Ramos (cell line): ENCODE measurements around the gene RHCE.
"Not testable (repeated sequence)": the region's sequence is repeated elsewhere in the genome, so short reads cannot be mapped to it uniquely, and the experiment has no call there.

Source experiments
- in situ Hi-C: fragments of 300-500 bp; cut with MboI; formaldehyde crosslinking; loops from one replicate; pipeline ENCODE4 v1.14.3; 2022; ENCODE audit warnings: low sequenced_read_pairs; ENCODE audit not compliant: unreplicated experiment

RHCE gene

DNA sequence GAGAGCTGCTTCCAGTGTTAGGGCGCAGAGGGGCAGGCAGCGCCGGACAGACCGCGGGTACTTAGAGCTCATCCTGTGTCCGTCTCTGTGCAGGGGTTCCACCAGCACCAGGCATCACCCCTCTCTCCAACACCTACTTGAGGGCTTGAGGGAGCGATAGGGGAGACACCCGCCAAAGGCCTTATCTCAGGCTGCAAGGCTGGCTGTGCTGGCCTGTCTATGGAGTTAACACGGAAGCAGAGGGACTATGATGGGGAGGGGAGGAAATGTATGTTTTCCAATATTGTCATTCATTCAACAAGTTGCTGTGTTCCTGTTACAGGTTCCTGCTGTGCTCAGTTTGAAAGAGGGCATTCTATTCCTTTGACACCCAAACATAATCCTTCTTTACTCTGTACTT is at the start of gene RHCE:
Gene RHCE, minus strand, starts transcription at position 111 of the 400 bp plus-strand sequence. Its CDS starts 39 bp downstream, at position 72.
- in situ Hi-C loops = loop anchor here (25.0 kb wide), 2 partner anchors 92 to 392 kb away; partner anchors contain the start of genes MTFR1L and SELENON

DNA sequence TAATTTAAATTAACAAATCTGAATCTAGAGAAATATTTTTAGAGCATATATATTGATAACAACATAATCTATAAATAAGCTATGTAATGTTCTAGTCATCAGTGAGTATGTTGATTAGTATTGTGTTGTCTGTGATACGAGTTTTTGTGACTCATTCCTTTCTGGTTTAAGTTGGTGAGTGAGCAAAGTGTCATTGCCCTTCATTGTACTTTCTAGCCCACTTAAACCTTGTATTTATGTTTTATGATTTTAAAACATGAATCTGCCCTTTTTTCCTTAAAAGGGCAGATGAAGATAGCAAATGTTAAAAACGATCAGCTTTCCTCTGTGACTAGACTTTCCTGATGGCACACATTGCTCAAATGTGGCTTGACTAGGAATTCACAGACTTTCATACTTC is 48.6 kb upstream of the RHCE start:
- in situ Hi-C loops = no loop called here

DNA sequence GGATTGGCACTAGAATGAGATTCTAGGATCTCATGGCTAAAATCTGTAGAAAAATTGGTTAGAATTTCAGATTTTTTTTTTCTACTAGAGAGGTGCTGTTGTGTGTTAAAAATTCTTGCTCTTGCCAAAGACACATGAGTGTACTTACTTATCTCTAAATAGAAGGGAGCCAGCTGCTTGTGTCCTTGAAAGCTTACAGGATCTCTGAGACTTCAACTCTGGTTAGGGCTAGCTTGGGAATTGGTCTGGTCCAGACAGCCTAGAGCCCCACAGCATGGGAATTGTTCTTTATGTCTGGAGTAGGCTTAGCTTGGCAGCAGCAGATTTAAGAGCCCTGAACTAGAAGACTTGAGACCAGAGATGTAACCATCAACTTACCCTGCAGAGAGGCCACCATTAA is 47.4 kb upstream of the RHCE start:
- in situ Hi-C loops = no loop called here

DNA sequence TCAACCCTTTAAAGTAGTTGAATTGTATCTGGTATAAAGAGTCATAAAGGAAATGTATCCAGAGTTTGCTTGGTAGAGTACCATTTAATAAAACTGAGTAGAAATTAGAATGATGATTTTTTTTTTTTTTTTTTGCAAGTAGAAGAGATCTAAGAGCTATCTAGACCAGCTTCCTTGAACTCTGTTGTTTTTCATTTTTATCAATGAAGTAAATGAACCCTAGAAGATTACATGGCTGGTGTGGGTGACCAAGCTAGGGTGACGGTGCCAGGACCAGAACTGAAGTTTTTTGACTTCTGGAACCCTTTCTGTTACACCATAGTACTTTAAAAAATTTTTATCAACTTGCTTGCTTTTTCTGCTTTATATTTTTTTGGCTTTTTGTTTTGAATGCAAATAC is 47.0 kb upstream of the RHCE start:
- in situ Hi-C loops = no loop called here

DNA sequence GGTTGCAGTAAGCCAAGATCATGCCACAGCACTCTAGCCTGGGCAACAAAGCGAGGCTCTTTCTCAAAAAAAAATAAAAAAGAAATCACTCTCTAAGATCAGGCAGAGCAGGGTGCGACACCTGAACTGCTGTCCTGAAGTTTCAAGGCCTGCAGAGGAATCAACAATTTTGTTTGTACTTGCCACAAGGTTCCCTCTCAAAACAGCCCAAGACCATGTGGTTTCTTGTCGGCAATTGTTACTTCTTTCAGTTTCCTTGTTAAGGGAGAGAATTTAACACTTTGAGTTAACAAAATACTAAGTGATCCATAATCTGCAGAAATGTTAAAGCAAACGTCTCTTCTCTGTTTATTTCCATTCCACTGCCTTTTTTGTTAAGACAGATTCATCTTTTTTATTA is 46.6 kb upstream of the RHCE start:
- in situ Hi-C loops = no loop called here

DNA sequence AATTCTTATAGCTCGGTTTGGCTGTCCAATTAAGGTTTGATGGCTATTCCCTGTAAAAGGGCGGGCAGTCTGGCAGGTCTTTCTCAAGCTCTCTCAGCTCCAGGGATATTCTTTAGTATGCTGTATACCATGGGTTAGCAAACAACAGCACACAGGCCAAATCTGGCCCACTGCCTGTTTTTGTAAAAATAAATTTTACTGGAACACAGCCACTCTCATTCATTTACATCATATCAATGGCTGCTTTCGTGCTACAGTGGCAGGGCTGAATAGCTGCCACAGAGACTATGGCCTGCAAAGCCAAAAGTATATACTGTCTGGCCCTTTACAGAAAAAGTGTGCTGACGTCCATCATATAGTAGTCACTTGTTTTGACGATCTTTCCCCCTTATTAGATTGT is 42.1 kb upstream of the RHCE start:
- in situ Hi-C loops = no loop called here

DNA sequence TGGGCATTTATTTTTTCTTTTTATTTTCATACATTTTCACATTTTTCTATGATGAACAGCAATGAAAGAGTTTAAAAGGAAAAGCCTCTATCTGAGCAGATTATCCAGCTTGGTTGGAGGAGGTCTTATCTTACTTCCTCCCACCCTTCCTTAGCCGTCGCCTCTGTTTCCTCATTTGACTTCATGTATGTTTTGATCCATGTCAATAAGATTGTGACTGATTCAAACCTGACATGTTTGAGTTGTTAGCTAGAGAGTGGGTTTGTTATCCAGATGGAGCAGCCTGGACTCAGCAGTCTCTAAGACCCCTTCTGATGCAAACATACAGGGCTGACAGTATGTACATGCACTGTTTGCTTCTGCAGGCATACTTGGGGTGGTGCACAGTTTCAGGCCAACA is 41.2 kb upstream of the RHCE start:
- in situ Hi-C loops = no loop called here

DNA sequence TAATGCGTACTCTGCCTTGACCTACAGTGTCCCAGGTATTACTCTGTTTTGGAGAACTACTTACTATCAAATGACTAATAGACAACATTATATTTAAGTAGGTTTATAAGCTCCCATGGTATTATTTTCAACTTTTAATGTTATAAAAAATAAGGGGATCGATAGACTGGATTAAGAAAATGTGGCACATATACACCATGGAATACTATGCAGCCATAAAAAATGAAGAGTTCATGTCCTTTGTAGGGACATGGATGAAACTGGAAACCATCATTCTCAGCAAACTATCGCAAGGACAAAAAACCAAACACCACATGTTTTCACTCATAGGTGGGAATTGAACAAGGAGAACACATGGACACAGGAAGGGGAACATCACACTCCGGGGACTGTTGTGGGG is 40.2 kb upstream of the RHCE start:
- in situ Hi-C loops = not testable (repeated sequence)

DNA sequence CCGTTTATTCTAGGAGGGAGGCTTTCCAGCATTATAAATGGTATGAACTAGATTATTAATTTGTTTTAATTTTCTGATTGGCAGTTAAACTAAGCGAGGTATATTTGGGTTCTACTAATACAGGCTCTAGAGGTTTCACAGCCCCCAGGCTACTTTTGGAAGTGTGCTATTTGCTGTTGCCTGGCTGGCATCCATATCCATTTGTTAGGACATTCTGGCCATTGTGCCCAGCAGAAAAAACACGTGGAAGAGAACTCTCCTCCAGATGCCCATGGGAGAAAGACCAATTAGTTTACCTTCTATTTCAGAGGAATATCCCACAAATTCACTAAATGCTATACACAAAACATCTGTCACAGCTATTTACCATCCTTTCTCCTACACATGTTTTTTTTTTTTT is 39.4 kb upstream of the RHCE start:
- in situ Hi-C loops = no loop called here

DNA sequence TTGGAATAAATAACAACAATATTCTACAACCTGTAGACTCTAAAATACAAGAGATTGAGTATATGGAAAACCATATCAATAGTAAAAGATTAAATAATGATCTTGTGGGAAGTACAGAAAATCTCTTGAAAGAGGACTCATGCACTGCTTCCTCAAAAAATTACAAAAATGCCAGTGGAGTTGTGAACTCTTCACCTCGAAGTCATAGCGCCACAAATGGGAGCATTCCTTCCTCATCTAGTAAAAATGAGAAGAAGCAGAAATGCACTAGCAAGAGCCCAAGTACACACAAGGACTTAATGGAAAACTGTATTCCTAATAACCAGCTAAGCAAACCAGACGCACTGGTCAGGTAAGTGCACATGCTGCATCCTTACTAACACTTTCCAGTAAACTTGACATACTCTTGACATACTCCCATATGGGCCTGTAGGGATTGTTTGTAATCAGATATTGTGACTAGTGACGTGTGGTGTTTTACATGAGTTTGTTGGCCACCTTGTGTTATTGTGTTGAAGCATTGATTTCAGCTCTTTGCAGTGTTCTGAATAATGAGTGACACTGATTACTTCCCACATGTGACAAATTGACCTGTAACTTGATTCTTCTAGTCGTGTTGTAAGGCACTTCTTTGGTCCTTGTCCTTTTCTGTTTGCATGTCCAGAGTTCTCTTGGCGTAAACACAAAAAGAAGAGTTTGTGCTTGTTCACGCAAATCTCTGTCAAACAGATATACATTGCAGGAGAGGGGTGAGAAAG is 38.1 kb upstream of the RHCE start:
- in situ Hi-C loops = no loop called here

DNA sequence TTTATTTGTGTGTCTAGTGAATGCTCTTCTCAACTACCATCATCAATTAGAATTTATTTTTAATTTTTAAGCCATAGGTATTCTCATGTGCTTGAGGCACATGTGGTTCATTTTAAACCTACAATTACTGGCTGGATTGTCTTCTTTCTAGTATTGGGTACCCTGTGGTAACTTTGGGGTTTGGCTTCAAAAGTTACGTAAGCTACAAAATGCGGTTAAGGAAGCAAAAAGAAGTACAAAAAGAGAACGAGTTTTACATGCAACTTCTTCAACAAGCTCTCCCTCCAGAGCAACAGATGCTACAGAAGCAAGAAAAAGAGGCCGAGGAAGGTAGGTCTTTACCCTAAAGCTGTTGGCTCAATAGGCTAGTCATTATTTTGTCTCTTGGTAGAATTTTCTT is 35.9 kb upstream of the RHCE start:
- in situ Hi-C loops = no loop called here

DNA sequence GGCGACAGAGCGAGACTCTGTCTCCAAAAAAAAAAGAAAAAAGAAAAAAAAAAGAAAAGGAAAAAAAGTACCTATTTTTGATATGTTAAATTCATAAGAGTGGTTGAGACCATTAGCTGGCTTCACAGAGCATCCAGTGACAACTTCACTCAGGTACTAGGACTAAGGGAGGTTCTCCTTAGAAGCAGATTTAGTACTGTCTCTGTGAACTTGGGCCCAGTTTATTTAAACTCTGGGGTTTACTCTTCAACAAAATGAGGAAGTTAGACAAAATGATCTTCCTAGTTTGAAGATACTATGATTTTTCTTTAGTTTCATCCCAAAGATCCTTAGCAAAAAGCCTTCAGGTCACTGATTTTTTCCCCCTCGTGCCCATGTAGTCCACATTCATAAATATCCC is 31.3 kb upstream of the RHCE start:
- in situ Hi-C loops = no loop called here

DNA sequence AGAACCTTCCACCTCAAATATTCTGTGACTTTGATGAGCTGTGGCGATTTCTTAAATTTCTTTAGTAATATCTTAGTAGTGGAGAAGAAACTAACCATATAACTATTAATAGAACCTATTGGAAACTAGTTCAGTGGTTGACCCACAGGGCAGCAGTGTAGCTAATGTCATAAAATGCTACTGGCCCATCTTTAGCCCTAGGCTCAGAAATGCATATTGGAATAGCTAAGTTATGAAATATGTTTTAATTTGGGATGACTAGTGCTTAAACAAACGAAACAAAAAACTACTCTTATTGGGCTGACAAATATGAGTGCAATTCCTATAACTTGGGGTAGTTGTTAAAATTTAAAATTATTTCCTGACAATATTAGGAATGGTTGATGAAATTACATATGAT is 30.3 kb upstream of the RHCE start:
- in situ Hi-C loops = no loop called here

DNA sequence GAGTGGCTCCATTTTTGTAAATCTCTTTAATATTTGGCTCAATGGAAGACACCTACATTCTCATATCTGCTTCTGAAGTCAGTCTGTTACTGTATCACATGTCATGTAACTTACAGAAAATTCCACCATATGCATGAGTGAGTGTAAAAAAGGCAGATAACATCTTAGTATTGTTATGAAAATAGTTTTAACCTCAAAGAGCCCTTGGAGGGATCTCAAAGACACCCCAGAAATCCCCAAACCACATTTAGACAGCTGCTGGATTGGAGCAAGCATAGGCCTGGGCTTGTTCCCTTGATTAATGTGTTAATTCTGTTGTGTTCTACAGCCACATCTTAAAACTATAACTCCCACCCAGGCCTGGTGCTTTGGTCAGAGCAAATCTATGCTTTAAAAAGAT is 26.9 kb upstream of the RHCE start:
- in situ Hi-C loops = no loop called here

DNA sequence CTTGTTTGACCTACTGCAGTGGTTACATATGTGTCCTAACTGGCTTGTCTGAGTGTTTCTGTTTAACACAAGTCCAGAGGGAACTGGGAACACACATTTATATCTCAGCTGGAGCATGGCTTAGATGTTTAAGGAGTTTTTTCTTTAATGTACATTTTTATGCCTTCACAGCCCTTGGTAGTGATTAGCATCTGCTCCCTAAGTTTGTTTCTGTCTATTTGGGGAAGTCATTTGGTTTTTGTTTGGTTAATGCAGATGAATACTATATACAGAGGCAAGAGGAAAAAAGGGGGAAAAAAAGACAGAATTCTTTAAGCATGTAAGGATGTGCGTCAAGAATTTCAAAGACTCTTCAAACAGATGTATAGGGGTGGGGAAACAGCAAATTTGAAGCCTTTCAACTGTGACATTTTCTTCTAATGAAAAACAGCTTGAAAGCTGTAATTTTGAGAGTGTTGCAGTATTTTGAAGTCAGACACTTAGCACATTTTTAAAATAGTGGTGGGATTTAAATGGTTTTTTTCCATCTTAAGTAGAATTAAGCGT is 25.4 kb upstream of the RHCE start:
- in situ Hi-C loops = no loop called here

DNA sequence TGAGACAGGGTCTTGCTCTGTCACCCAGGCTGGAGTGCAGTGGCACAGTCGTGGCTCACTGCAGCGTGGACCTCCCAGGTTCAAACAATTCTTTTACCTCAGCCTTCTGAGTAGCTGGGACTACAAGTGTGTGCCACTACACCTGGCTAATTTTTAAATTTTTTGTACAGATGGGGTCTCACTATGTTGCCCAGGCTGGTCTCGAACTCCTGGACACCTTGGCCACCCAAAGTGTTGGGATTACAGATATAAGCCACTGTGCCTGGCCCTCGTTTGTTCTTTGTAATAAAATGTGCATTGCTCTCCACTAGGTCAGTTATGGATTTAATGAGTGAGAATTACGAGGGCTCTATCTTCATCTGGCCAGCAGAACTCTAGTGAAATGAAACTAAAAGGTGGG is 24.0 kb upstream of the RHCE start:
- in situ Hi-C loops = not testable (repeated sequence)

DNA sequence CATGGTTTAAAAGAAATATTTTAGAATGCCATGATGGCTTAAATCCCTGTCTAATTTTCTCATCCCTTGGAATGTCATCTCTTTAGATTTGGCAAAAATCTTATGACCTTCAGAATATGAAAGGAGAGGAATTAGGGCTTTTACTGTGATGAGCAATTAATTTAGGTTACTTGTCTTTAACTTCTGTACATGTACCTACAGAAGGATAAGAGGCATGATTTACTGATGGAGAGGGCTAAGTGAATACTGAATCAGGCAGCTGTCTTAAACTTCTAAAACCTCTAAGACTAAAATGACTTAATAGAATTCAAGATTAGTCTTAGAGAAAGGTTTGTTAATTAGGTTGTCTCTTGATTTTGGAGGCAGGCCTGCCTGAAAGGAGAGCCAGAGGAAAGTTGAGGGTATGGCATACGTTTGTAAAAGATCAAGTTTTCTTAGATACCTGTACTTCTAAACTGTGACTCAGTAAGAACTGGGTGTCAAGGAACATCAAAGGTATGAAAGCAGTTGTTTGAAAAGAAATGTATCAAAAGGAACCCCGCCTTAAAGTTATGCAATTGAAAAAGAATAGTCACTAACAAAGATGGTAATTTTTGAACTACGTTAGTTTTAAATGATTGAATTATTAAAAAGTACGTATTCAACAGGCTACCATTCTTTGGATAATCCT is 22.5 kb upstream of the RHCE start:
- in situ Hi-C loops = no loop called here

DNA sequence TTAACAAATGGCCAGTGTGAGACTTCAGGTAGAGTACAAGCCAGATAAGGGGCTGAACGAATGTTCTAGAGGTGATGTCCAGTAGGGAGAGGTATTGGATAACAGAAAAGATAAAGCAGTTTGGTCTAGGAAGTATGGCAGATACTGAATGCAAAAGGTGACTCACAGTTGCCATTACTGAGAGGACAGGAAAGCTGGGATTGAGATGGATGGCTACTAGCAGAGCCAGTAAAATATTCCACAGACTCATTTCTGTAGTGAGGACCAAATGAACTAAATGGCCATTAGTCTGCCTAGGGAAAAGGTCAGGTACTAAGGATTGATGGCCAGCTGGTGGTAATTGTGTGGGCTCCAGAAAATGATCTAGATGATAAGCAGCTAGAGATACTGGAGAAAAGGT is 21.6 kb upstream of the RHCE start:
- in situ Hi-C loops = no loop called here

DNA sequence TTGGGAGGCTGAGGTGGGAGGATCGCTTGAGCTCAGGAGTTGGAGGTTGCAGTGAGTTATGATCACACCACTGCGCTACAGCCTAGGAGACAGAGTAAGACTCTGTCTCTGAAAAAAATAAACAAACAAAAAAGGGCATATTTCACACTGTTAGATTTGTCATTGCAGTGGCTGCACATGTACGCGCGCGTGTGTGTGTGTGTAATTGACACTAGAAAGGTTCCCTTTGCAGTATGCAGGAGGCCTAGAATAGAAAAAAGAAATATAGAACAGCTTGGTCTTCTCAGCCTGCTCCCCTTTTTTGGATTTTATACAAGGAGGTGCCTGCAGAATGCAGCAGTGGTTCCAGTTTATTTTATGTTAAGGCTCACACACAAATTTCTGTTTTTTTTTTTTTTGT is 18.7 kb upstream of the RHCE start:
- in situ Hi-C loops = no loop called here

DNA sequence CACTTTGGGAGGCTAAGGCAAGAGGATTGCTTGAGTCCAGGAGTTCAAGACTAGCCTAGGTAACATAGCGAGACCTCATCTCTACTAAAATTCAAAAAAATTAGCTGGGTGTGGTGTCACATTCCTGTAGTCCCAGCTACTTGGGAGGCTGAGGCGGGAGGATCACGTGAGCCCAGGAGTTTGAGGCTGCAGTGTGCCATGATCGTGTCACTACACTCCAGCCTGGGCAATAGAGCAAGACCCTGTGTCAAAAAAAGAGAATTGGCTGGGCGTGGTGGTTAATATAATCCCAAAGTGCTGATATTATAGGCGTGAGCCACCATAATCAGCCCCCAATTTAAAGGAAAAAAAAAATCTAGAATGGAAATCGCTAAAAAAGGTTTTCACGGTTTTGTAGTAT is 17.0 kb upstream of the RHCE start:
- in situ Hi-C loops = no loop called here

DNA sequence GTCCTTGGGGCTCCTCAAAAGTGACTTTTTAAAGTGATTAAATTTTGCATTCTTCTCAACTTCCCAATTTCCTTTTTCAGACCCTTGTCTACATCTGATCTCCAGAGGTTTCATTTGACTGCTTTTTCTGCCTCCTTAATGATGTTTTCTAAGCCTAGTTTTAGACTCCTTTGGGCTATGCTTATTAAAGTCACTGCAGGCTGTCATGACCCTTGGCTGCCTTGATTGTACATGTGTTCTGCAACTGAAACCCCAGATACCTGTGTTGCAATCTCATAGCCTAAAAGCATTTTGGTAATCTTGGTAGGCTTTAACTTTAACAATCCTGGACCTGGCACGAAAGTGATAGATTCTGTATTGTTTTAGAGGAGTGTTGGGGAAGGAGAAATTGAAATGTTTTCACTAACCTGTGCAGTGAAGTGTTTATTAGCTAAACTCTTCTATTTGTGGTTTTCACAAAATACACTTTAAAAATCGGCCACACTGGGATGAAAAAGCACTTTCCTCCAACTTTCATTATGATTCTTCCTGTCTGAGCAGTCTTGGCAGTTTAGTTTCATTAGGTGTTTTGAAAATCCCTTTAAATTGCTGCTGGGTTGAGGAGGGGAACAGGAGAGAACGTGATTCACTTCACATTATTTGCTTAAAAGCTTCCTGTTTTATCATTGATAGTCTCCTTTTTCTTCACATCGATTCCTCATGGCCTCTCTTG is 14.9 kb upstream of the RHCE start:
- in situ Hi-C loops = no loop called here
